Spleen (tissue), 11 donors: Measurements from ENCODE around the gene SAP30. TPM values are rescaled to one million over a fixed set of nuclear protein-coding genes. Genes with fewer than 3 reads are reported as not detected.

ENCODE experiments used
- DNase-seq: peaks from one replicate; pipeline ENCODE4 v3.0.0-alpha.2; 2020
- H3K27ac ChIP-seq, 8 donors: fragments of 200-600 bp; sonication (generic) in 7 of 8; 1 replicate in 4 of 8; 2 replicates in 4 of 8; pipeline versions ENCODE4 v1.5.0 to v1.8.0; 2016 to 2021; ENCODE audit warnings: inconsistent platforms in 4 of 8, mild to moderate bottlenecking in 4 of 8, moderate library complexity in 1 of 8
- H3K27me3 ChIP-seq, 7 donors: fragments of 200-600 bp; sonication (generic) in 6 of 7; replicated peaks in 1 of 7; 1 replicate in 4 of 7; 2 replicates in 3 of 7; pipeline versions ENCODE4 v1.5.0 to v1.8.0; 2016 to 2021; ENCODE audit warnings: inconsistent platforms in 3 of 7, mild to moderate bottlenecking in 1 of 7
- H3K36me3 ChIP-seq, 6 donors: fragments of 200-600 bp; sonication (generic) in 5 of 6; 1 replicate in 4 of 6; 2 replicates in 2 of 6; pipeline versions ENCODE4 v1.5.0 to v1.8.0; 2016 to 2021; ENCODE audit warnings: inconsistent platforms in 2 of 6
- H3K4me1 ChIP-seq, 6 donors: fragments of 200-600 bp; sonication (generic) in 5 of 6; 1 replicate in 3 of 6; 2 replicates in 3 of 6; pipeline versions ENCODE4 v1.5.0 to v1.8.0; 2016 to 2021; ENCODE audit warnings: inconsistent platforms in 3 of 6
- H3K4me3 ChIP-seq, 8 donors: fragments of 200-600 bp; sonication (generic) in 7 of 8; 1 replicate in 4 of 8; 2 replicates in 4 of 8; pipeline versions ENCODE4 v1.5.0 to v1.8.0; 2016 to 2021; ENCODE audit warnings: inconsistent platforms in 4 of 8, mild to moderate bottlenecking in 4 of 8, moderate library complexity in 2 of 8
- H3K9me3 ChIP-seq, 8 donors: fragments of 200-600 bp; sonication (generic) in 7 of 8; 1 replicate in 4 of 8; 2 replicates in 4 of 8; pipeline versions ENCODE4 v1.5.0 to v1.8.0; 2016 to 2021; ENCODE audit warnings: inconsistent platforms in 4 of 8
- CTCF ChIP-seq, 11 experiments: fragments of 200-600 bp in 7 of 11; fragments of 450-650 bp in 4 of 11; sonication (generic) in 4 of 11; IDR thresholded peaks in 8 of 11; conservative IDR thresholded peaks in 3 of 11; 1 replicate in 7 of 11; 2 replicates in 4 of 11; pipeline versions ENCODE4 v1.4.0 to v1.8.0; 2016 to 2021; ENCODE audit warnings: antibody characterized with exemption in 11 of 11, inconsistent platforms in 4 of 11, mild to moderate bottlenecking in 1 of 11
- POLR2A ChIP-seq, 3 donors: fragments of 450-650 bp; IDR thresholded peaks; one replicate each; pipeline ENCODE4 v1.5.1; 2017; ENCODE audit warnings: antibody characterized with exemption in 3 of 3, mild to moderate bottlenecking in 1 of 3
- POLR2AphosphoS5 ChIP-seq, 3 donors: sonication (generic); formaldehyde crosslinking; IDR thresholded peaks; one replicate each; pipeline ENCODE4 v1.5.1; 2017; ENCODE audit warnings: antibody characterized with exemption in 3 of 3
- WGBS, 5 donors: extraction: QIAGEN DNeasy Blood & Tissue Kit in 3 of 5; methylation state at CpG; one replicate each; pipeline versions ENCODE4 v1.1.5 to v1.1.7; 2013 to 2018; 5-methylcytosine and 5-hydroxymethylcytosine counted together
- intact Hi-C: fragments of 100-400 bp; cut with DNase I; formaldehyde crosslinking; loops from one replicate; pipeline ENCODE4 v1.15.0; 2023; ENCODE audit warnings: low total_unique reads
- polyA plus RNA-seq, 3 donors: library from polyadenylated mRNA; stranded (reverse); fragments of 200-250 nt; gene quantifications; one replicate each; pipeline ENCODE4 v1.2.1, GENCODE V29; 2013
- total RNA-seq, 7 donors: library from RNA; depleted of rRNA in 3 of 7; stranded (reverse); fragments of >200 nt in 3 of 7; fragmentation: NEBNext Ultra II Directional in 4 of 7; extraction: Animal tissue kit (Norgen Biotek cat#: 25700) in 4 of 7; gene quantifications; one replicate each; pipeline versions ENCODE4 v1.1.0 to v1.2.1, GENCODE V29; 2016 to 2021
- donor health status: healthy with polysubstance abuse.
- donor health status: DM: no; HTN: no; CAD: no; lungs with moderate emphysema.
- donor health status: DM: no; HTN: no; CAD: no.
- donor health status: Bipolar disorder and iron deficiency.
- donor health status: healthy.
- donor health status: DM: no; HTN: no; CAD: no.
- donor health status: DM: yes; HTN: yes; CAD: no.

Gene SAP30
- total and polyA plus RNA-seq, 10 donors = 2.7 to 43.2 (median 11.9) TPM

GRCh38 chr4:173413036-173413435, 42.3 kb downstream of the SAP30 start:
- H3K36me3 ChIP-seq = peaks cover 0 to 7% (median 0%) of the 10 kb centered on the region in 6 donors
- no peak for DNase-seq
- intact Hi-C loops = no loop called here
- H3K4me3 ChIP-seq = no peak overlapping the region
- TF ChIP-seq POLR2A (IDR thresholded peaks at IDR 0.05) (no peak), POLR2AphosphoS5 (IDR thresholded peaks at IDR 0.05) (peak in 1 of 3 donors; percentile 50)
- peak overlapping the region in 4 of 8 donors; percentile 56 to 91 (median 86) for H3K27ac ChIP-seq
- no peaks in the 10 kb centered on the region for H3K9me3 ChIP-seq
- 23 to 64% (median 35%) methylated on average over 1 of the region's 1 CpG for WGBS, 5 donors
- peaks cover 3 to 75% (median 26%) of the 10 kb centered on the region in 6 donors for H3K4me1 ChIP-seq
- no peaks in the 10 kb centered on the region for H3K27me3 ChIP-seq

GRCh38 chr4:173414456-173414855, 43.7 kb downstream of the SAP30 start:
- H3K4me1 ChIP-seq = peaks cover 3 to 87% (median 31%) of the 10 kb centered on the region in 6 donors
- H3K27ac ChIP-seq = peak overlapping the region in 4 of 8 donors; percentile 81 to 91 (median 86)
- TF ChIP-seq POLR2AphosphoS5 (IDR thresholded peaks at IDR 0.05) (no peak), POLR2A (IDR thresholded peaks at IDR 0.05) (no peak), CTCF (IDR thresholded peaks at IDR 0.05 in 8 of 11, conservative IDR thresholded peaks at IDR 0.05 in 3 of 11) (no peak)
- intact Hi-C loops = no loop called here
- no peaks in the 10 kb centered on the region for H3K9me3 ChIP-seq
- peaks cover 0 to 6% (median 0%) of the 10 kb centered on the region in 6 donors for H3K36me3 ChIP-seq
- H3K27me3 ChIP-seq = no peaks in the 10 kb centered on the region
- H3K4me3 ChIP-seq = no peak overlapping the region
- WGBS, 5 donors = 68 to 89% (median 71%) methylated on average over 3 of the region's 3 CpGs
- no peak for DNase-seq

- intact Hi-C loops = loop anchor here (5.0 kb wide), 2 partner anchors 93 to 403 kb away; no protein-coding TSS in a partner anchor
- WGBS, 5 donors = 48 to 84% (median 58%) methylated on average over 3 of the region's 3 CpGs
Observed at GRCh38 chr4:173415092-173415491, 44.3 kb downstream of the SAP30 start.

GRCh38 chr4:173415885-173416653, 45.3 kb downstream of the SAP30 start:
- no peaks in the 10 kb centered on the region for H3K9me3 ChIP-seq
- peaks cover 3 to 86% (median 34%) of the 10 kb centered on the region in 6 donors for H3K4me1 ChIP-seq
- peak overlapping the region in 7 of 8 donors; percentile 41 to 91 (median 81) for H3K27ac ChIP-seq
- 51 to 82% (median 65%) methylated on average over 26 of the region's 26 CpGs for WGBS, 5 donors
- H3K36me3 ChIP-seq = no peaks in the 10 kb centered on the region
- intact Hi-C loops = loop anchor here (5.0 kb wide), 2 partner anchors 94 to 404 kb away; no protein-coding TSS in a partner anchor
- peak; percentile 88 for DNase-seq
- peak overlapping the region in 2 of 8 donors; percentile 4 to 36 for H3K4me3 ChIP-seq
- no peaks in the 10 kb centered on the region for H3K27me3 ChIP-seq
- TF ChIP-seq CTCF (IDR thresholded peaks at IDR 0.05 in 8 of 11, conservative IDR thresholded peaks at IDR 0.05 in 3 of 11) = peak in 5 of 11 experiments; percentile 26 to 72 (median 33)
- no peak for TF ChIP-seq POLR2A (IDR thresholded peaks at IDR 0.05)
- peak in 2 of 3 donors; percentile 37 to 73 for TF ChIP-seq POLR2AphosphoS5 (IDR thresholded peaks at IDR 0.05)

More at GRCh38 chr4:173415092-173415491, 44.3 kb downstream of the SAP30 start:
- no peak for DNase-seq
- Histone ChIP-seq H3K9me3 (no peaks in the 10 kb centered on the region), H3K4me1 (peaks cover 3 to 87% (median 31%) of the 10 kb centered on the region in 6 donors), H3K27me3 (no peaks in the 10 kb centered on the region), H3K27ac (peak overlapping the region in 7 of 8 donors; percentile 41 to 91 (median 81)), H3K36me3 (no peaks in the 10 kb centered on the region), H3K4me3 (no peak overlapping the region)
- TF ChIP-seq CTCF (IDR thresholded peaks at IDR 0.05 in 8 of 11, conservative IDR thresholded peaks at IDR 0.05 in 3 of 11) (no peak), POLR2AphosphoS5 (IDR thresholded peaks at IDR 0.05) (peak in 1 of 3 donors; percentile 12)
